A204.1 (cell line): ENCODE measurements around the gene KRT6A.
"Not testable (repeated sequence)": the region's sequence is repeated elsewhere in the genome, so short reads cannot be mapped to it uniquely, and the experiment has no call there.

Experiments
- FAIRE-seq: peaks from 2 replicates; lab custom pipeline; 2012; peaks lifted over from hg19 to GRCh38; lab: Jason Lieb, UNC

Gene KRT6A

GRCh38 chr12:52455821-52456220, 37.2 kb downstream of the KRT6A start:
- no peak for FAIRE-seq

GRCh38 chr12:52454411-52455201, 38.5 kb downstream of the KRT6A start:
- FAIRE-seq: no peak

- no peak for FAIRE-seq
Measured at GRCh38 chr12:52452101-52452500, 41.0 kb downstream of the KRT6A start, which contains the start of gene KRT6B. TSS of gene KRT6B (minus strand) at chr12:52452146. CDS start at chr12:52452078, 68 bp downstream.

- no peak for FAIRE-seq
Measured at GRCh38 chr12:52448228-52448627, 44.8 kb downstream of the KRT6A start.

GRCh38 chr12:52447196-52447595, 45.9 kb downstream of the KRT6A start:
- not testable (repeated sequence) for FAIRE-seq

GRCh38 chr12:52446367-52447045, 46.6 kb downstream of the KRT6A start:
- no peak for FAIRE-seq

- FAIRE-seq: no peak
Measured at GRCh38 chr12:52445876-52446275, 47.2 kb downstream of the KRT6A start.

GRCh38 chr12:52444647-52445595, 48.1 kb downstream of the KRT6A start:
- FAIRE-seq: no peak

GRCh38 chr12:52443966-52444365, 49.1 kb downstream of the KRT6A start:
- no peak for FAIRE-seq

GRCh38 chr12:52442600-52443061, 50.4 kb downstream of the KRT6A start:
- FAIRE-seq: no peak

- no peak for FAIRE-seq
Measured at GRCh38 chr12:52441320-52441911, 51.6 kb downstream of the KRT6A start.

GRCh38 chr12:52440821-52441319, 52.2 kb downstream of the KRT6A start:
- FAIRE-seq: no peak

- no peak for FAIRE-seq
Measured at GRCh38 chr12:52439845-52440244, 53.2 kb downstream of the KRT6A start.

GRCh38 chr12:52439420-52439819, 53.6 kb downstream of the KRT6A start:
- no peak for FAIRE-seq

- FAIRE-seq: no peak
Measured at GRCh38 chr12:52438305-52439301, 54.5 kb downstream of the KRT6A start.

GRCh38 chr12:52437508-52437907, 55.5 kb downstream of the KRT6A start:
- no peak for FAIRE-seq
